Measurements from ENCODE around the gene GTSE1. TPM values are rescaled to one million over a fixed set of nuclear protein-coding genes. Genes with fewer than 3 reads are reported as not detected.

Gene GTSE1
- polyA plus RNA-seq, 1 of the 3 experiments (the other 2 are of a cell fraction): 12.2 TPM

DNA sequence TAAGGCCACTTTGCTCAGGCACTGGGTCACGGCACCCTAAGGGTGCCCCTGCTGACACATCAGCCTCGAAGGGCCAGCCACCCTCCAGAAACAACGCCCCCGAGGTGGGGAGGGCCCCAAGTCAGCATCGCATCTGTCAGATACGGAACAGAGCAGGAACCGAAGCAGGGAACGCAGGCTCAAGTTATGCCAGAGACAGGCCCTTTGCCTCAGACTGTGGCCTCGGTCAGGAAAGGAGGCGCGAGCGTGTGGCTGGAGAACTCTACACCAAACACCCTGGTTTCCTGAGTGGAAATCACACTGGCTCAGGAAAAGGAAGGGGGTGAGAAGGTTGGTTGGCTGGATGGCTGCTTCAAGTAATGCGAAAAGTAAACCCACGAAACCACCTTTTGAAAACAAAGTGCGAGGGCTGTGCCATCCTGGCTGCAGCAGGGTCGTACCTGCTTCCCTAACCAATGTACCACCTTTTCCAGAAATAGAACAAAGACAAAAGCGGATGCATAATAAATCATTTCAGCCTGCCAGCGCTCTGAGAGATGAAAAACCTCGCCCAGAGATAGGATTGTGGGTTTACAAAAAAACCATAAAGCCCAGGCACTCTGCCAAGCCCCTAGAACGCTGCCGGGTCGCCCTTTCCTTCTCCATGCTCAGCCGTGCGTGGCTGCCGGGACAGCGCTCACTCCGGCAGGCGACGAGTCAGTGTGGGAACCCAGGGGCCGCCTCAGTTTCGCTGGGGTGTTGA is 77.4 kb downstream of the GTSE1 start:
- Histone ChIP-seq H4K20me1 (ENCODE audit: insufficient read depth) (no peaks in the 10 kb centered on the region), H3F3A (replicated peaks; ENCODE audit: insufficient read depth) (no peaks in the 10 kb centered on the region), H3K4me2 (no peak overlapping the region), H3K9me3 (no peaks in the 10 kb centered on the region; the same call in 1 of the 2 replicates), H3K4me3 (ENCODE audit: low read depth in 2 of 2, low read length in 1 of 2) (no peak overlapping the region), H2AFZ (ENCODE audit: low read depth) (no peak overlapping the region), H3K36me3 (replicated peaks in 1 of 2; ENCODE audit: control insufficient read depth in 1 of 2, insufficient read depth in 2 of 2, low read length in 1 of 2) (peaks cover 0 to 5% of the 10 kb centered on the region in 2 experiments), H3K4me1 (ENCODE audit: control insufficient read depth in 1 of 2, insufficient read depth in 2 of 2, low read depth in 1 of 2, low read length in 1 of 2) (no peaks in the 10 kb centered on the region; a peak in 1 of 4 replicates), H3K27me3 (ENCODE audit: insufficient read depth) (no peaks in the 10 kb centered on the region), H3K9me2 (no peaks in the 10 kb centered on the region), H3K9ac (no peak overlapping the region), H3K27ac (ENCODE audit: low read depth in 2 of 2, low read length in 1 of 2) (no peak overlapping the region), H3K79me2 (ENCODE audit: insufficient read depth) (no peaks in the 10 kb centered on the region)
- TF ChIP-seq FOSL2 (IDR thresholded peaks at IDR 0.05; ENCODE audit: borderline replicate concordance, low read depth): no peak
- POLR2A ChIA-PET: no interaction called here
- DNase-seq: no peak
- CTCF ChIA-PET: interaction anchor here (1.4 kb wide), 1 partner anchor 169 kb away, joined by 4 read pairs; no protein-coding TSS in a partner anchor
- 78% methylated on average over 24 of the region's 31 CpGs for WGBS (ENCODE audit: low lambda C conversion rate)

DNA sequence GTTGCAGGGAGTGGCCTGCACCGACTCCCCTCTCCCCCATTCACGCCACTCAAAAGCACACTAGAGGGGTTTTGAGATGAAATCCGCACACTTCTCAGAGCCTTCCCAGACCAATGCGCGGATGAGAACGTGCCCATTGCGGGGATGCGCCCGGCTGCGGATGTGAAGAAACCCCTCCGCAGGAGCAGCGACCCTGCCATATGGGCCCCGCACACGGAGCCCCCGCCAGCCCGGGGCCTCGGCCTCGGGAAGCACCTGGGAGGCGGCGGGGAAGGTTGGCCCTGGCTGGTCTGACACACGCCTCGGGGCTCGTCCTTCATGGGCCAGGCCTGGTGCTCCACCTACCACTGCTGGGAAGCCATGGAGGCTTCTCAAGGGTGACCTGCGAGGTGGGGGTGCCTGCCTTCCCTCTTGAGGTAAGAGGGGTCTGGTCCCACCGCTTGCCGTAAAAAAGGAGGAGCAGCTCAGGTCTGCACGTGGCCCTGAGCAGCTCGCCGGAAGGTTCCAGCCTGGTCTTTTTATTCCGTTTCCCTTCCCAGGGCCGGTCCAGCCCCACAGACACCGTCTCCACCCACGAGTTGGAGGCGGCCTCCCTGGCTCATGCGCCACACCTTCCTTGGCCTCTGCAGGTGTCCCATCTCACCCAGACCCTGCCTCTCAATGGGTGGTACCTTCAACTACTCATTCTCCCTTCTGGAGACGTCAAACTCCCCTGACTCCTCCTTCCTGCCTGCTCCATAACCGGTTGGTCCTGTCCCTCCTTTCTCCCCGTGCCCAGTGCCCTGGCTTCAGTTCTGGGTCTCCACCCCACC is 78.2 kb downstream of the GTSE1 start:
- Histone ChIP-seq H3K4me3 (ENCODE audit: low read depth in 2 of 2, low read length in 1 of 2) (no peak overlapping the region), H3K36me3 (replicated peaks in 1 of 2; ENCODE audit: control insufficient read depth in 1 of 2, insufficient read depth in 2 of 2, low read length in 1 of 2) (peaks cover 0 to 5% of the 10 kb centered on the region in 2 experiments), H3K9me2 (no peaks in the 10 kb centered on the region), H3K79me2 (ENCODE audit: insufficient read depth) (no peaks in the 10 kb centered on the region), H3K9ac (no peak overlapping the region), H2AFZ (ENCODE audit: low read depth) (no peak overlapping the region), H3K4me2 (no peak overlapping the region), H3K27ac (ENCODE audit: low read depth in 2 of 2, low read length in 1 of 2) (no peak overlapping the region), H3K9me3 (no peaks in the 10 kb centered on the region; the same call in 1 of the 2 replicates), H4K20me1 (ENCODE audit: insufficient read depth) (no peaks in the 10 kb centered on the region), H3K27me3 (ENCODE audit: insufficient read depth) (no peaks in the 10 kb centered on the region), H3K4me1 (ENCODE audit: control insufficient read depth in 1 of 2, insufficient read depth in 2 of 2, low read depth in 1 of 2, low read length in 1 of 2) (no peaks in the 10 kb centered on the region; a peak in 1 of 4 replicates), H3F3A (replicated peaks; ENCODE audit: insufficient read depth) (no peaks in the 10 kb centered on the region)
- 82% methylated on average over 20 of the region's 38 CpGs for WGBS (ENCODE audit: low lambda C conversion rate)
- DNase-seq: no peak
- CTCF ChIA-PET: interaction anchor here (1.0 kb wide), 2 partner anchors 7 to 19 kb away, joined by 3 to 4 read pairs; no protein-coding TSS in a partner anchor
- TF ChIP-seq NFIC (IDR thresholded peaks at IDR 0.05; ENCODE audit: borderline replicate concordance) (no peak), TCF12 (IDR thresholded peaks at IDR 0.05) (no peak), IRF3 (IDR thresholded peaks at IDR 0.05; ENCODE audit: low read depth, low read length) (no peak), PBX3 (IDR thresholded peaks at IDR 0.05) (no peak), FOXJ3 (CRISPR knock-in tag; IDR thresholded peaks at IDR 0.05) (no peak), MEF2A (IDR thresholded peaks at IDR 0.05; ENCODE audit: borderline replicate concordance, low read depth) (no peak), GATA2 (CRISPR knock-in tag; IDR thresholded peaks at IDR 0.05) (no peak), MXI1 (IDR thresholded peaks at IDR 0.05; ENCODE audit: low read depth, low read length) (no peak), EZH2phosphoT487 (IDR thresholded peaks at IDR 0.05; ENCODE audit: borderline replicate concordance, low read depth) (no peak), NRF1 (IDR thresholded peaks at IDR 0.05; ENCODE audit: low read depth, low read length) (no peak), EP300 (IDR thresholded peaks at IDR 0.05; ENCODE audit: borderline replicate concordance in 1 of 2, low read depth in 1 of 2, low read length in 1 of 2) (no peak), CTCF (IDR thresholded peaks at IDR 0.05) (no peak)
- TF ChIP-seq, protein P1, sequence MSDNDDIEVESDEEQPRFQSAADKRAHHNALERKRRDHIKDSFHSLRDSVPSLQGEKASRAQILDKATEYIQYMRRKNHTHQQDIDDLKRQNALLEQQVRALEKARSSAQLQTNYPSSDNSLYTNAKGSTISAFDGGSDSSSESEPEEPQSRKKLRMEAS (IDR thresholded peaks at IDR 0.05; ENCODE audit: low read depth): no peak
- POLR2A ChIA-PET: no interaction called here
